DMS114 treated with DMSO at 0.1 percent for 48 hours (cell line): ENCODE results near the gene PPP2CA.
"Not testable (repeated sequence)": the region's sequence is repeated elsewhere in the genome, so short reads cannot be mapped to it uniquely, and the experiment has no call there.

Experiments used
- DNase-seq: peaks from one replicate; lab custom pipeline; 2025; ENCODE audit not compliant: unreplicated experiment; lab: John Stamatoyannopoulos, UW

PPP2CA gene

GRCh38 chr5:134225780-134226440, at the start of gene PPP2CA:
Gene PPP2CA (minus strand): TSS chr5:134226073. CDS start chr5:134225861, 212 bp downstream.
- peak; percentile 92 for DNase-seq

DNA sequence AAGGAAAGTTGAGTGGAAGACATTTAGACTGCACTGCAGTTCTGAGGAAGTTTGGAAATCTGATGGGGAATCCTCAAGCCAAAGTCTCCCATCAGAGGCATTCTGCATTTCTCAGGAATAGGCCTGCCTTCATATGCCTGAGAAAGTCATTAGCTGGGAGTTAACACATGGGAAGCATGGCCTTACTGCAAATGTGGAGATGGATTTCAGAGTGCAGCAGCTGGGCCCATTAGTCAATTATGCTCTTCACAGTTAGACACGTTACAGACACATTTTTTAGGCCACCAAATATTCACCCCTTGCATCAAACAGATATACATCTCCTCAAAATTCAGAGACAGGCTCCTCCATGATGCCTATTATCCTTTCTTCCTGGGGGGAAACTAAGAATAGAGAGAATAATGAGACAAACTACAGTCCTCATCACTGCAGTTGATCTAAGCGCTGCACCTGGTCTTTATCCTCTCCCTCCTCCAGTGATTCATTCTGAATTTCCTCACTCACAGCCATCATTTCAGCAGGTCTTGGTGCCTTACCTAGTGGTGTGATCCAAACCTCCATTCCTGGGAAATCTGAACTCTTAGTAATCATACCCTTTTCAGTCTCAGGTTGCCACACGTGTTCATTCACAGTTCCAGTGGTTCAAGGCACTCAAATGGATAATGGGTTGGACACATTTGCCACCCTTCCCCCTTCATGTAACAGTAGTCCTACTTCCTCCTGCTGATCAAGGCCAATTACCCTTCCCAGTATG, 47.9 kb upstream of the PPP2CA start:
- DNase-seq, result no peak

GRCh38 chr5:134271059-134271458, 45.2 kb upstream of the PPP2CA start:
- DNase-seq, result no peak

GRCh38 chr5:134268919-134269318, 43.0 kb upstream of the PPP2CA start:
- DNase-seq, result no peak

DNA sequence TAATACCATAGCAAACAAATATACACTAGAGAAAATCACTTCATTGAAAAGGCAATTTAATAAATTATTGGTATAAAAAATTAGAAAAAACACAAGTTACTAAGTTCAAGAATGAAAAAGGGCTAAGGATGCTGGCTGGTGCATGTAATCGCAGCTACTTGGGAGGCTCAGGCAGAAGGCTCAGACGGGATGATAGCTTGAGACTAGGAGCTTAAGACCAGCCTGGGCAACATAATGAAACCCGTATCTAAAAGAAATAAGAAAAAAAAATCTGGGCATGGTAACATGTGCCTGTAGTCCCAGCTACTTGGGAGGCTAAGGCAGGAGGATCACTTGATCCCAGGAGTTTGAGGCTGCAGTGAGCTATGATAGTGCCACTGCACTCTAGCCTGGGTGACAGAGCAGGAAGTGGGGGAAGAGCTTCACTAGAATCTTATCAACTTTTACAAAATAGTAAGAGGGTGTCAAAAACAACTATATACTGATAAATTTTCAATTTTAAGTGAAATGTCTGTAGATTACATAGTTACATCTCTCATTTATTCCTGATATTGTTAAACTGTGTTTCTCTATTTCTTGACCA, 42.2 kb upstream of the PPP2CA start:
- DNase-seq, result no peak

DNA sequence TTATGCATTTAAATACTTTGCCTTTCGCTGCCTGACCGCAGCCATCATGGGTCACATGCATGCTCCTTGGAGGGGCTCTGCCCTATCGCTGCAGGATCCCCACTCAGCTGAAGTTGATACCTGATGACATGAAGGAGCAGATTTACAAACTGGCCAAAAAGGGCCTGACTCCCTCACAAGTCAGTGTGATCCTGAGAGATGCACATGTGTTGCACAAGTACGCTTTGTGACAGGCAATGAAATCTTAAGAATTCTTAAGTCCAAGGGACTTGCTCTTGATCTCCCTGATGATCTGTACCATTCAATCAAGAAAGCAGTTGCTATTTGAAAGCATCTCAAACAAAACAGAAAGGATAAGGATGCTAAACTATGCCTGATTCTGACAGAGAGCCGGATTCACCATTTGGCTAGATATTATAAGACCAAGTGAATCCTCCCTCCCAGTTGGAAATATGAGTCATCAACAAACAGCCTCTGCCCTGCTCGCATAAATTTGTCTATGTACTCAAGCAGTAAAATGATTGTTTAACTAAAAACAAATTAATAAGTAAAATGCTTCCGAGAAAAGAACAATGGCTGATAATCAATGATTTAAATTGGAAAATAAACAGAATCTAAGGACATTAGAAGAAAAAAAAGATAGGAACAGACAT, 41.6 kb upstream of the PPP2CA start:
- DNase-seq, result no peak

DNA sequence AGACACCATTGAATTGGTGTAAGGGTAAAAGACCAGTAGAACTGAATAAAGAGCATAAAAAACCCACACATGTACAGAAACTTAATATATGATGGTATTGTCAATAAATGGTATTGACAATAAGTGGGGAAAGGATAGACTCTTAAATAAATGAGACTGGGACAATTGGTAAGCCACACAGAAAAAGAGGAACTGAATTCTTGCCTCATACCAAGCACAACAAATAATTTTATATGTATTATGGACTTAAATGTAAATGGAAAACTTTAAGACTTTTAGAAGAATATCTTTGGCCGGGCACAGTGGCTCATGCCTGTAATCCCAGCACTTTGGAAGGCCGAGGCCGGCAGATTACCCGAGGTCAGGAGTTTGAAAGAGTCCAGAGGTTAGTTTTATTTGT, 37.9 kb upstream of the PPP2CA start:
- DNase-seq, result no peak

- not testable (repeated sequence) for DNase-seq
These were observed 36.8 kb upstream of the PPP2CA start for GRCh38 chr5:134262629-134263028.

- DNase-seq, result no peak
These were observed 33.0 kb upstream of the PPP2CA start for GRCh38 chr5:134258896-134259295.

- DNase-seq, result no peak
These were observed 31.3 kb upstream of the PPP2CA start for GRCh38 chr5:134257176-134257575.

DNA sequence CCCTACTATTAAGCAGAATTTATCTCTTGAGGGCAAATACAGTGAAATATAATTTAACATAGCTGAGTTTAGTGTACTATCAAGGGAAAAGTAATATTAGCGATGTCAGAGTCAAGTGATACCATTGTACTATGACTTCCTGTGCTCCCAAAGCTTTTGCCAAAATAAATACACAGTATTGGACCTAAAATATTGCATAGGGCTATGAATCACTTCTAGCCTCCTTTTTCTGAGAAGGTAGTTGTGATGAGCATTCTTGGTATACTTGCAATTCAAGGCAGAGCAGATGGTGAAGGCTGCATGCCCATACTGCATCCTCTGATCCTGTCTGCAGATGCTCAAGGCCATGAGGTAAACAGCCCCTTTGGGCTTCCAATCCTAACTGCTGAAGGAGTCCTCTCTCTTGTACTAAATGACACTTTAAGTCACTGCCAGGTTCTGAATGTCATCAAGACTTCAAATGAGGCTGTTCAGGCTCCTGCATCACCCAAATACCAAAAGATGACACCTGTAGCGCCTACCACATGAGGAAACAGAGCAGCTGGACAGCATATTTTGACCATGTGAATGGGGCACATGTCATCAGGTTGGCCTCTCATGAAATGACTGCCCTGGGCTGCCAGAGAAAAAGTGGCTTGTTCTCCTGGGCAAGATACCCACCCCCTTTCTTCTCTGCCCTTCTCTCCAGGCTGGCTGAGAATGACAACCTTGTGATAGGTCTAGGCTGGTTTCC, 29.7 kb upstream of the PPP2CA start:
- DNase-seq, result no peak

DNA sequence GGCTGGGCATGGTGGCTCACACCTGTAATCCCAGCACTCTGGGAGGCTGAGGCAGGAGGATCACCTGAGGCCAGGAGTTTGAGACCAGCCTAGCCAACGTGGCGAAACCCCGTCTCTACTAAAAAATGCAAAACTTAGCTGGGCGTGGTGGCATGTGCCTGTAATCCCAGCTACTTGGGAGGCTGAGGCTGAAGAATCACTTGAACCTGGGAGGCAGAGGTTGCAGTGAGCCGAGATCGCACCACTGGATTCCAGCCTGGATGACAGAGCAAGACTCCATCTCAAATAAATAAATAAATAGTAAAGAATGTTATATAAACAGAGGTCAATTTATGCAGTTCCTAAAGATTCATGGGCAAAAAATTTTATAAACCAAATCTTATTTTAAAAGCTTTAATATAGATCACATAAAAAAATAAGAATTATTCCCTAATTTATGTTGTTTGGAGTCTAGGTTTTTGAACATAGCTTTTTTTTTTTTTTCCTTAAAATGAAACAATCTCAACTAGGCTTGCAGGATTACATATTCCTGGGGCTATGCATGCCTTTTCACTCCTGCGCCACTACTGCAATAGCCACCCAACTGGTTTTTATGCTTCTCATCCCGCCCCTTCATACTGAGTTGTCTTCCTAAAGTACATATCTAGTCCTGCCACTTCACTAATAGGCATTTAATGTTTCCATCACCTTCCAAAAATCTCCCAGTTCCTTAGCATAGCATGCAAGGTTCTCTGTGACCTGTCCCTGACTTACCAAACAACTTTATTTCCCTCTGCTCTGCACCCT, 27.7 kb upstream of the PPP2CA start:
- not testable (repeated sequence) for DNase-seq

DNA sequence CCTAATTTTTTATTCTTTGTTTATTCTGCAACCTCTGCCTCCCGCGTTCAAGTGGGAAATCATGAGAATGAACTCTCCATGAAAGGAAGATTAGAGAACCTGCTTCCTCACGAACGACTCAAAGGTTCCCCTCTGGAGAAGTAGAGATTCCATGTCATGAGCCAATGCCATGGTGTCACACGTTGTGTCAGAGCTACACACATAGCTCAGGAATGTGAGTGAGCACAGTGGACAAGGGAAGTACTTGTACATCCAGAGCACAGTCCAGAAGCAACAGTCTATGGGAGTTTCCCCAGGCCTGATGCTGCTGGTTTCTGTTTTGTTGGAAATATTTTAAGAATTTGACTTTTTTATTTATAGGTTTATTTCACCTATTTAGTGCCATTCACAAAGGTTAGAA, 26.8 kb upstream of the PPP2CA start:
- no peak for DNase-seq

GRCh38 chr5:134250949-134251348, 25.1 kb upstream of the PPP2CA start:
- no peak for DNase-seq

GRCh38 chr5:134249469-134250379, 23.9 kb upstream of the PPP2CA start:
- DNase-seq, result no peak

GRCh38 chr5:134248256-134248655, 22.4 kb upstream of the PPP2CA start:
- no peak for DNase-seq

DNA sequence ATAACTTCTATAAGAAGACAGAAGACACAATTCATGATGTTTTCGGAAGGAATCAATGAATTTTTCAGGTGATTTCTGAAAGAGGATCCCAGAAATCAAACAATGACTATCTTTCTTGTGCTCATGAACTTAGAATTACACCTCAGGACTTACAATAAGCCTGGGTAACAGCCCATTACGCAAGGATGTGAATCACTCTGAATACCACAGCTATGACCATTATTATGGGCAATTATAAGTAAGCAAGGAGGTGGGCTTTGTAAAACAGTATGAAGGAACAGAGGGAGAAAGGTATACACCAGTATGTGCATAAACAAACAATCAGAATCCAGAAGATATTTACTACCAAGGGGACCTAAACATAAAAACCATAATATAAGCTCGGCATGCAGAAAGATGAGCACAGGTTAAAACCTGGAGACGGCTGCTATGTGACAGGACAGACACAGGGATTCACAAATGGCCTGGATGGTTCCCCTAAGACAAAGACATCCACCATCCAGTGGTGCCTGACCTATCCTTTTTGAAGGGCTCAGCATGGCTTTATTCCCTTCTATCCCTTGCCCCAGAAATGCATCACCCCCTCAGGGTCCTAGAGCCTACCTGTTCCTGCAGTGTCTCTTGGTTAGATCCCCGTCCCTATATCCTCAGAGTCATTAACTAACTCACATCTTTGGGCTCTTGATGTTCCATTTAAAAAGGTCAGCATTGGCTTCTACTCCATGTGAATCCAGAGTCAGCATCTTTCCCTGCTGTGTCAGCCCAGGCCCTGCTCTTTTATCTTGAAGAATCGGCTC, 21.8 kb upstream of the PPP2CA start:
- no peak for DNase-seq

GRCh38 chr5:134246771-134247427, 21.0 kb upstream of the PPP2CA start:
- DNase-seq, result no peak
